A549 treated with Mapracorat at 1 μM for 4 hours (cell line): ENCODE data around the gene NFASC. TPM values are rescaled to one million over a fixed set of nuclear protein-coding genes. Genes with fewer than 3 reads are reported as not detected.

ENCODE experiments used
- total RNA-seq: library from RNA; stranded (reverse); fragments of 200-300 nt; extraction: Qiagen RNA extraction; gene quantifications from 5 replicates; pipeline ENCODE4 v1.2.3, GENCODE V29; 2022

The NFASC gene
- total RNA-seq, result 1.1 to 1.8 TPM (median 1.5 TPM) in 5 replicates

GRCh38 chr1:204870160-204870912 lies at the start of gene NFASC:
TSS of gene NFASC (plus strand) at chr1:204870862. CDS start at chr1:204944316, 73,454 bp downstream.

GRCh38 chr1:205042911-205043806 lies 172.5 kb downstream of the NFASC start, which contains the start of gene CNTN2:
TSS of gene CNTN2 (plus strand) at chr1:205043212. CDS start at chr1:205053186, 9,974 bp downstream.

Other genes with a start within 250 kb of the NFASC start
- gene LRRN2, start 185.1 kb upstream of the NFASC start, total RNA-seq, result 11.7 to 15.3 TPM (median 12.7 TPM) in 5 replicates
- gene CNTN2, start 172.3 kb downstream of the NFASC start, total RNA-seq, result 0.08 TPM in 1 of 5 replicates, not detected in the others
- 1.3 to 3.0 TPM (median 2.1 TPM) in 5 replicates for gene TMEM81, start 213.6 kb downstream of the NFASC start, total RNA-seq